OCI-LY7 (cell line): ENCODE results near the gene MYO16.

Source experiments
- EZH2phosphoT487 ChIP-seq: fragments of 200-600 bp; sonication (generic); IDR thresholded peaks from 2 replicates; pipeline ENCODE4 v1.6.1; 2018; ENCODE audit warnings: low read depth, borderline replicate concordance, mild to moderate bottlenecking, mixed run types, antibody characterized with exemption, low read length, moderate library complexity, mixed read lengths
- TF ChIP-seq, protein P1 (sequence below): fragments of 200-600 bp; sonication (generic); conservative IDR thresholded peaks from 2 replicates; pipeline ENCODE4 v1.5.1; 2014; ENCODE audit warnings: mild to moderate bottlenecking, antibody characterized with exemption, low read length, moderate library complexity, mixed read lengths

DNA sequence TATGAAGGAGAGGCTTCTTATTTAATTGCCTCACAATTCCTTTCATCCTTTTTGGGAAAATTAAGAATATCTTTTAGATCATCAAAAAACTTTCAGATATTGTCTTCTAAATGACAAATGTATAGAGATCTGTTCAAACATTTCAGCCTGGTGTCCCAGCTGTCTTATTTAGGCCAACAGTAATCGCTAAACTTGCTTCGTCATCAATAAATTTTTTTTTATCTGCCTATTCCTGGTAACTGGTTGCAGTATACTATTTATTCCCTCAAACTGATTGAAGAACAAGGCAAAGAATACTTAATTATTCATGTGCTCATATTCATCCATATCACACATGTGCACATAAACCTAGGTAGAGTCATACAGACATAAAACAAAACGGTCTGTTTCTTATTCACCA is 5.3 kb upstream of the MYO16 start:
- TF ChIP-seq, protein P1, sequence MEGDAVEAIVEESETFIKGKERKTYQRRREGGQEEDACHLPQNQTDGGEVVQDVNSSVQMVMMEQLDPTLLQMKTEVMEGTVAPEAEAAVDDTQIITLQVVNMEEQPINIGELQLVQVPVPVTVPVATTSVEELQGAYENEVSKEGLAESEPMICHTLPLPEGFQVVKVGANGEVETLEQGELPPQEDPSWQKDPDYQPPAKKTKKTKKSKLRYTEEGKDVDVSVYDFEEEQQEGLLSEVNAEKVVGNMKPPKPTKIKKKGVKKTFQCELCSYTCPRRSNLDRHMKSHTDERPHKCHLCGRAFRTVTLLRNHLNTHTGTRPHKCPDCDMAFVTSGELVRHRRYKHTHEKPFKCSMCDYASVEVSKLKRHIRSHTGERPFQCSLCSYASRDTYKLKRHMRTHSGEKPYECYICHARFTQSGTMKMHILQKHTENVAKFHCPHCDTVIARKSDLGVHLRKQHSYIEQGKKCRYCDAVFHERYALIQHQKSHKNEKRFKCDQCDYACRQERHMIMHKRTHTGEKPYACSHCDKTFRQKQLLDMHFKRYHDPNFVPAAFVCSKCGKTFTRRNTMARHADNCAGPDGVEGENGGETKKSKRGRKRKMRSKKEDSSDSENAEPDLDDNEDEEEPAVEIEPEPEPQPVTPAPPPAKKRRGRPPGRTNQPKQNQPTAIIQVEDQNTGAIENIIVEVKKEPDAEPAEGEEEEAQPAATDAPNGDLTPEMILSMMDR, result no peak
- TF ChIP-seq EZH2phosphoT487, result no peak
